ENCODE results near the gene USP34.

DNA sequence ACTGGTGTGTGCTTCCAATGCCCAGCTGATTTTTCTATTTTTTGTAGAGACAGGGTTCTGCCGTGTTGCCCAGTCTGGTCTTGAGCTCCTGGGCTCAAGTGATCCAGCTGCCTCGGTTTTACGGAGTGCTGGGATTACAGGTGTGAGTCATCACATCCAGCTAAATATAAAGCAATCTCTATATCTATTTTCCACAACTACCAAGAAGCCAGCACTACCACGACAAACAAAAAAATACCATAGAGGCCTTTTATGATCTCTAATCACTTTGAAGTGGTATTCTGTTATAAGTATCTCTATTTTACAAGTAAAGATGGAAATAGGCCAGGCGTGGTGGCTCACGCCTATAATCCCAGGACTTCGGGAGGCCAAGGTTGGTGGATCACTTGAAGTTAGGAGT, 274.2 kb downstream of the USP34 start:
- TF ChIP-seq YY1 (IDR thresholded peaks at IDR 0.05; ENCODE audit: insufficient read depth, insufficient read length): no peak
- TF ChIP-seq SUZ12 (IDR thresholded peaks at IDR 0.05; ENCODE audit: extremely low read depth, insufficient read depth, insufficient read length): no peak

Measured in NT2/D1 (cell line).